Measurements from ENCODE around the gene GPX3.

DNA sequence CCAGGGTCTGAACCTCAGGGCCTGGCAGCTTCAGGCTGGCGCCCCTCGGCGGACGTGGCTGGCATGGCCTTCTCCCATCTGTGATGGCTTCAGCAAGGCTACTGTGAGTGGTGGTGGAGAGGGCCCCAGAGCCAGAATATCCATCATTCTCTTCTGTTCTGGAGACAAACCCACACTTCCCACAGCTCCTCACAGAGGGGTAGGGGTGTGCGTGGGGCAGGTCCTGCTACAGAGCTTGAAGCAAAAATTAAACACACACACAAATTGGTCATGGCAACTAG is 9.6 kb downstream of the GPX3 start:
- no peak for TF ChIP-seq GATA2 (IDR thresholded peaks at IDR 0.05; ENCODE audit: low read depth, low read length)
- no peak for TF ChIP-seq GATA3 (IDR thresholded peaks at IDR 0.05; ENCODE audit: low read depth, low read length)

Data from SH-SY5Y (cell line).